HepG2 (cell line): ENCODE measurements around the gene SLC35F6. TPM values are rescaled to one million over a fixed set of nuclear protein-coding genes. Genes with fewer than 3 reads are reported as not detected.

Experiments used
- PPARG ChIP-seq: conservative IDR thresholded peaks from 2 replicates; pipeline ENCODE4 v1.6.1; 2016; ENCODE audit warnings: missing biosample characterization, missing genetic modification reagents
- RARG ChIP-seq: sonication (generic); formaldehyde crosslinking; IDR thresholded peaks from 2 replicates; pipeline ENCODE4 v1.4.0; 2020; ENCODE audit warnings: low read depth, mild to moderate bottlenecking, missing genetic modification reagents
- RFXAP ChIP-seq: sonication (generic); formaldehyde crosslinking; IDR thresholded peaks from 2 replicates; pipeline ENCODE4 v1.4.0; 2020; ENCODE audit warnings: missing genetic modification reagents, borderline replicate concordance
- ZNF577 ChIP-seq: sonication (generic); formaldehyde crosslinking; IDR thresholded peaks from 2 replicates; pipeline ENCODE4 v1.4.0; 2020; ENCODE audit warnings: mild to moderate bottlenecking, low read depth, missing genetic modification reagents, borderline replicate concordance
- ZNF672 ChIP-seq: sonication (generic); formaldehyde crosslinking; IDR thresholded peaks from 2 replicates; pipeline ENCODE4 v1.8.1; 2022; ENCODE audit warnings: missing genetic modification reagents
- ZNF766 ChIP-seq: sonication (generic); formaldehyde crosslinking; IDR thresholded peaks from 2 replicates; pipeline ENCODE4 v1.5.0; 2020; ENCODE audit warnings: missing genetic modification reagents, borderline replicate concordance
- polyA plus RNA-seq, 8 experiments: library from polyadenylated mRNA; depleted of rRNA in 3 of 8; stranded (reverse) in 7 of 8; unstranded in 1 of 8; fragments of >200 nt; fragmentation: Illumina TruSeq in 4 of 8; extraction: Trizol in 4 of 8; gene quantifications; 2 replicates each; pipeline versions ENCODE4 v1.2.1 to v1.2.3, GENCODE V29; 2011 to 2016; ENCODE audit warnings: low read depth in 4 of 8, missing spikeins in 1 of 8, mixed read lengths in 1 of 8; ENCODE audit not compliant: insufficient read depth in 1 of 8
- total RNA-seq, 5 experiments: library from RNA; depleted of rRNA; stranded (reverse); fragments of >200 nt; fragmentation: Illumina TruSeq; extraction: Trizol; gene quantifications; 2 replicates each; pipeline ENCODE4 v1.2.3, GENCODE V29; 2016; ENCODE audit warnings: low read depth in 1 of 5
- TF ChIP-seq, protein P1 (sequence below), 2 experiments: sonication (generic) in 1 of 2; formaldehyde crosslinking in 1 of 2; IDR thresholded peaks; 2 replicates each; pipeline versions ENCODE4 v1.4.0 to v1.6.1; 2016 to 2020; ENCODE audit warnings: borderline replicate concordance in 1 of 2, low read depth in 1 of 2, mild to moderate bottlenecking in 1 of 2, missing genetic modification reagents in 1 of 2
- TF ChIP-seq, protein P2 (sequence below), 2 experiments: sonication (generic) in 1 of 2; formaldehyde crosslinking in 1 of 2; IDR thresholded peaks; 2 replicates each; pipeline versions ENCODE4 v1.6.1 to v1.9.0; 2014 to 2022; ENCODE audit warnings: antibody characterized with exemption in 1 of 2, borderline replicate concordance in 1 of 2, inconsistent platforms in 1 of 2, low read depth in 1 of 2, missing genetic modification reagents in 1 of 2
- TF ChIP-seq, protein P3 (sequence below): sonication (generic); formaldehyde crosslinking; IDR thresholded peaks from 2 replicates; pipeline ENCODE4 v1.4.0; 2020; ENCODE audit warnings: missing genetic modification reagents, mild to moderate bottlenecking, borderline replicate concordance
- TF ChIP-seq, protein P4 (sequence below): sonication (generic); formaldehyde crosslinking; IDR thresholded peaks from 2 replicates; pipeline ENCODE4 v1.8.1; 2023; ENCODE audit warnings: mild to moderate bottlenecking, moderate library complexity, missing genetic modification reagents
- TF ChIP-seq, protein P5 (sequence below): sonication (generic); formaldehyde crosslinking; IDR thresholded peaks from 2 replicates; pipeline ENCODE4 v1.9.0; 2022; ENCODE audit warnings: missing genetic modification reagents, mild to moderate bottlenecking, borderline replicate concordance

SLC35F6 gene
- total and polyA plus RNA-seq, 2 of the 13 experiments (the other 11 are each of a cell fraction or from before 2014, with no cell fraction given), result 15.2 to 21.2 TPM

DNA sequence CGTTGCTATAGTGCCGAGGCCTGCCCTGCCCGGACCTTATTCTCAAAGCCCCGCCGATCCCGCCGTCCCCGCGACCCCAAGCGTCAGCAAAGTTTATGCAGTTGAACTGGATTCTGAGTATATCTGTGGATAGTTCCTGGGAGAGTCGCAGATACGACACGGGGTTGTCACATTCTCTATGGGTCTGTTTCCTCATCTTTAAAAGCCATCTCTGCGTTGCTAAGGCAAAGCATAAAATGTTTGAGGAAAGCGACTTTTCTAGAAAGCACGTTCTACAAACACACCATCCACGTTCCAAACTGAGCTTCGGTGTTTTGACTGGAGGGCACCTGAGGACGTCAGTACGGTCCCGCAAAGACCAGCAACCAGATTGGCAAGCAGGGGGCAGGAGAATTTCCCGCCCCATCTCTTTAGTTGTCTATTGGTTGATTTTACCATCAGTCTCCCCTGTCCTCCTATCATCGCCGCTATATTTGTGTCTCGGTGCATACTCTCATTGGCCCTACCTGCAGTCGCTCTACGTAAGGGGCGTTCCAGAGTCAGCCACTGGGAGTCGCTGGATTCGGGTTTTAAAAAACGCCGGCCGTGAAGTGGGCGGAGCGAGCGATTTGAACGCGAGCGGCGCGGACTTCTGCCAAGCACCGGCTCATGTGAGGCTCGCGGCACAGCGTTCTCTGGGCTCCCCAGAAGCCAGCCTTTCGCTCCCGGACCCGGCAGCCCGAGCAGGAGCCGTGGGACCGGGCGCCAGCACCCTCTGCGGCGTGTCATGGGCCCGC is 21.5 kb downstream of the SLC35F6 start, which contains the start of gene CENPA (continued):
- TF ChIP-seq, protein P1, sequence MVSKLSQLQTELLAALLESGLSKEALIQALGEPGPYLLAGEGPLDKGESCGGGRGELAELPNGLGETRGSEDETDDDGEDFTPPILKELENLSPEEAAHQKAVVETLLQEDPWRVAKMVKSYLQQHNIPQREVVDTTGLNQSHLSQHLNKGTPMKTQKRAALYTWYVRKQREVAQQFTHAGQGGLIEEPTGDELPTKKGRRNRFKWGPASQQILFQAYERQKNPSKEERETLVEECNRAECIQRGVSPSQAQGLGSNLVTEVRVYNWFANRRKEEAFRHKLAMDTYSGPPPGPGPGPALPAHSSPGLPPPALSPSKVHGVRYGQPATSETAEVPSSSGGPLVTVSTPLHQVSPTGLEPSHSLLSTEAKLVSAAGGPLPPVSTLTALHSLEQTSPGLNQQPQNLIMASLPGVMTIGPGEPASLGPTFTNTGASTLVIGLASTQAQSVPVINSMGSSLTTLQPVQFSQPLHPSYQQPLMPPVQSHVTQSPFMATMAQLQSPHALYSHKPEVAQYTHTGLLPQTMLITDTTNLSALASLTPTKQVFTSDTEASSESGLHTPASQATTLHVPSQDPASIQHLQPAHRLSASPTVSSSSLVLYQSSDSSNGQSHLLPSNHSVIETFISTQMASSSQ (IDR thresholded peaks at IDR 0.05; ENCODE audit: low read depth), result no peak
- TF ChIP-seq, protein P1 (CRISPR knock-in tag; IDR thresholded peaks at IDR 0.05; ENCODE audit: borderline replicate concordance), result no peak
- peak; percentile 98 for TF ChIP-seq RFXAP (CRISPR knock-in tag)
- TF ChIP-seq, protein P2, sequence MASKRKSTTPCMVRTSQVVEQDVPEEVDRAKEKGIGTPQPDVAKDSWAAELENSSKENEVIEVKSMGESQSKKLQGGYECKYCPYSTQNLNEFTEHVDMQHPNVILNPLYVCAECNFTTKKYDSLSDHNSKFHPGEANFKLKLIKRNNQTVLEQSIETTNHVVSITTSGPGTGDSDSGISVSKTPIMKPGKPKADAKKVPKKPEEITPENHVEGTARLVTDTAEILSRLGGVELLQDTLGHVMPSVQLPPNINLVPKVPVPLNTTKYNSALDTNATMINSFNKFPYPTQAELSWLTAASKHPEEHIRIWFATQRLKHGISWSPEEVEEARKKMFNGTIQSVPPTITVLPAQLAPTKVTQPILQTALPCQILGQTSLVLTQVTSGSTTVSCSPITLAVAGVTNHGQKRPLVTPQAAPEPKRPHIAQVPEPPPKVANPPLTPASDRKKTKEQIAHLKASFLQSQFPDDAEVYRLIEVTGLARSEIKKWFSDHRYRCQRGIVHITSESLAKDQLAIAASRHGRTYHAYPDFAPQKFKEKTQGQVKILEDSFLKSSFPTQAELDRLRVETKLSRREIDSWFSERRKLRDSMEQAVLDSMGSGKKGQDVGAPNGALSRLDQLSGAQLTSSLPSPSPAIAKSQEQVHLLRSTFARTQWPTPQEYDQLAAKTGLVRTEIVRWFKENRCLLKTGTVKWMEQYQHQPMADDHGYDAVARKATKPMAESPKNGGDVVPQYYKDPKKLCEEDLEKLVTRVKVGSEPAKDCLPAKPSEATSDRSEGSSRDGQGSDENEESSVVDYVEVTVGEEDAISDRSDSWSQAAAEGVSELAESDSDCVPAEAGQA (IDR thresholded peaks at IDR 0.05; ENCODE audit: low read depth), result peak; percentile 56; the same call in 1 of the 2 replicates
- TF ChIP-seq, protein P2 (CRISPR knock-in tag; IDR thresholded peaks at IDR 0.05; ENCODE audit: borderline replicate concordance), result peak; percentile 97
- TF ChIP-seq RARG, result 0 out of 2 replicates have a peak, but pooled peaks have one; percentile 62
- TF ChIP-seq ZNF672 (CRISPR knock-in tag), result peak; percentile 92; the same call in 1 of the 2 replicates
- TF ChIP-seq, protein P3, sequence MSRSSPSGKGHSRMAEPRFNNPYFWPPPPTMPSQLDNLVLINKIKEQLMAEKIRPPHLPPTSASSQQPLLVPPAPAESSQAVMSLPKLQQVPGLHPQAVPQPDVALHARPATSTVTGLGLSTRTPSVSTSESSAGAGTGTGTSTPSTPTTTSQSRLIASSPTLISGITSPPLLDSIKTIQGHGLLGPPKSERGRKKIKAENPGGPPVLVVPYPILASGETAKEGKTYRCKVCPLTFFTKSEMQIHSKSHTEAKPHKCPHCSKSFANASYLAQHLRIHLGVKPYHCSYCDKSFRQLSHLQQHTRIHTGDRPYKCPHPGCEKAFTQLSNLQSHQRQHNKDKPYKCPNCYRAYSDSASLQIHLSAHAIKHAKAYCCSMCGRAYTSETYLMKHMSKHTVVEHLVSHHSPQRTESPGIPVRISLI, result peak; percentile 31; the same call in 1 of the 2 replicates
- TF ChIP-seq, protein P4, sequence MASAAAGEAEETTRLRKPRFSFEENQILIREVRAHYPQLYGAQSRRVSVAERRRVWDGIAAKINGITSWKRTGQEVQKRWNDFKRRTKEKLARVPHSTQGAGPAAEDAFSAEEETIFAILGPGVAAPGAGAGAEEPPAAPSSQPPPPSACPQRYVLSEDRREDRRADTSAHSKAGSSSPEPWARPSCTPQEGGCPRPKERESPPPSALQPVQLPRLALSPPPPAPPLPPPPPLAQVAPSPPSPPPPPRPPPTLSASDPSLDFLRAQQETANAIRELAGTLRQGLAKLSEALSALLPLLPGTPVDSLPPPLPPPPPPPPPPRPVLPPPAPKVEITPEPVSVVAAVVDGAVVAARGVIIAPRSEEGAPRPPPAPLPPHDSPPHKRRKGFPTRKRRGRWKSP (CRISPR knock-in tag), result peak; percentile 96; the same call in 1 of the 2 replicates
- peak; percentile 97 for TF ChIP-seq ZNF766
- TF ChIP-seq ZNF577, result no peak
- peak; percentile 84 for TF ChIP-seq PPARG (CRISPR knock-in tag)
- TF ChIP-seq, protein P5, sequence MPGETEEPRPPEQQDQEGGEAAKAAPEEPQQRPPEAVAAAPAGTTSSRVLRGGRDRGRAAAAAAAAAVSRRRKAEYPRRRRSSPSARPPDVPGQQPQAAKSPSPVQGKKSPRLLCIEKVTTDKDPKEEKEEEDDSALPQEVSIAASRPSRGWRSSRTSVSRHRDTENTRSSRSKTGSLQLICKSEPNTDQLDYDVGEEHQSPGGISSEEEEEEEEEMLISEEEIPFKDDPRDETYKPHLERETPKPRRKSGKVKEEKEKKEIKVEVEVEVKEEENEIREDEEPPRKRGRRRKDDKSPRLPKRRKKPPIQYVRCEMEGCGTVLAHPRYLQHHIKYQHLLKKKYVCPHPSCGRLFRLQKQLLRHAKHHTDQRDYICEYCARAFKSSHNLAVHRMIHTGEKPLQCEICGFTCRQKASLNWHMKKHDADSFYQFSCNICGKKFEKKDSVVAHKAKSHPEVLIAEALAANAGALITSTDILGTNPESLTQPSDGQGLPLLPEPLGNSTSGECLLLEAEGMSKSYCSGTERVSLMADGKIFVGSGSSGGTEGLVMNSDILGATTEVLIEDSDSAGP (CRISPR knock-in tag), result peak; percentile 78
